ENCODE data around the gene FOXA3.

FOXA3 gene

DNA sequence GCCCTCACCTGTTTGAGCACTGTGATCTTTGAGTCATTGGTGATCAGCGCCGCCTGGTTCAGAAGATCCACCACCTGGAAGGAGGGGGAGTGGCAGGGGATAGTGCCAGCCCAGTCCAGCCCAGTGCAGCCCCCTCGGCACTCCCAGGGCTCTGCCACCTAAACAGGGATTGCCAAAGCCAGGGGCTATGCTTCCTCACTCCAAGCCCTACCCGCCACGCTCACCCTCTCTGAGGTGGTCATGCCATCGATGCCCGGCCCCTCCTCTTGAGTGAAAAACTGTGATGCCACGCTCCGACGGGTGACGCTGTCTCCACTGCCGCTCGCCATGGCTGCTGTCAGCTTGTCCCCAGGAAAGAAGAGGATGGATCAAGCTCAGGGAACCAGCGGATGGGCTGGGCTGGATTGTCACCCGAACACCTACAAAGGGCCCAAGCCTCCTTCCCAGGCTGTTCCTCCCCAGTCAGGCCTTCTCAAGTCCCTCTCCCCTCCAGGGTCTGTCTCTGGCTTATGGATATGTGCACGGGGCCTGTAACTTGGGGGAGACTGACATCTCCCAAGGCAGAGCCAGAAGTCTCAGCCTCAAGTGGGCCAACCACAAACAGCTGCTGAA is 9.9 kb upstream of the FOXA3 start:
- DNase-seq (ENCODE audit: insufficient read length, low spot score): no peak
- no peak for FAIRE-seq
- TF ChIP-seq, protein P1, sequence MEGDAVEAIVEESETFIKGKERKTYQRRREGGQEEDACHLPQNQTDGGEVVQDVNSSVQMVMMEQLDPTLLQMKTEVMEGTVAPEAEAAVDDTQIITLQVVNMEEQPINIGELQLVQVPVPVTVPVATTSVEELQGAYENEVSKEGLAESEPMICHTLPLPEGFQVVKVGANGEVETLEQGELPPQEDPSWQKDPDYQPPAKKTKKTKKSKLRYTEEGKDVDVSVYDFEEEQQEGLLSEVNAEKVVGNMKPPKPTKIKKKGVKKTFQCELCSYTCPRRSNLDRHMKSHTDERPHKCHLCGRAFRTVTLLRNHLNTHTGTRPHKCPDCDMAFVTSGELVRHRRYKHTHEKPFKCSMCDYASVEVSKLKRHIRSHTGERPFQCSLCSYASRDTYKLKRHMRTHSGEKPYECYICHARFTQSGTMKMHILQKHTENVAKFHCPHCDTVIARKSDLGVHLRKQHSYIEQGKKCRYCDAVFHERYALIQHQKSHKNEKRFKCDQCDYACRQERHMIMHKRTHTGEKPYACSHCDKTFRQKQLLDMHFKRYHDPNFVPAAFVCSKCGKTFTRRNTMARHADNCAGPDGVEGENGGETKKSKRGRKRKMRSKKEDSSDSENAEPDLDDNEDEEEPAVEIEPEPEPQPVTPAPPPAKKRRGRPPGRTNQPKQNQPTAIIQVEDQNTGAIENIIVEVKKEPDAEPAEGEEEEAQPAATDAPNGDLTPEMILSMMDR (IDR thresholded peaks at IDR 0.05; ENCODE audit: insufficient read depth, missing control alignments): no peak

DNA sequence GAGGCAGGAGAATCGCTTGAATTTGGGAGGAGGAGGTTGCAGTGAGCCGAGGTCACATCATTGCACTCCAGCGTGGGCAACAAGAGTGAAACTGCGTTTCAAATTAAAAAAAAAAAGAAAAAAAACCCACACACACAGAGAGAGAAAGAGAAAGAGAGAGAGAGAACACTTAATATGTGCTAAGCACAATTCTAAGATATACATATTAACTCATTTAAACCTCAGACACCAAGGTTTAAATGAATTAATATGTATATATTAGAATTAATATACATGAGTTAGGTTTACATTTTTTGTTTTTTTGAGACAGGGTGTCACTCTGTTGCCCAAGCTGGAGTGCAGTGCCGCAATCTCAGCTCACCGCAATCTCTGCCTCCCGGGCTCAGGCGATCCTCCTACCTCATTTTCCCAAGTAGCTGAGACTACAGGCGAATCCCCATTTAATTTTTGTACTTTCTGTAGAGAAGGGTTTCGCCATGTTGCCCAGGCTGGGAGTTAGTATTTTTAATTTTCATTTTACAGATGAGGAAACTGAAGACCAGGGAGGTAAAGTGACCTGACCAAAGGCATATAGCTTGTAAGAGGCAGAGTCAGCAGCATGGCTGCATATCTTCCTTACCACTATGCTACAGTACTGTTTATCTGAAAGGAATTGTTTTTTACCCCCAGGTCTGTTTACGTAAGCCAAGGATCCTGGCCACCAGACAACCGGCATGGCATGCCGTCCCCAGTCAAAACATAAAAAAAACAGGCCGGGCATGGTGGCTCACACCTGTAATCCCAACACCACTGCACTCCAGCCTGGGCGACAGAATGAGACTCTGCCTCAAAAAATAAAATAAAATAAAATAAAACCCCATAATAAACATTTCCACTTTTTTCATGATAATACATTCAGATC is 3.5 kb upstream of the FOXA3 start:
- TF ChIP-seq, protein P1 (IDR thresholded peaks at IDR 0.05; ENCODE audit: insufficient read depth, missing control alignments): no peak
- no peak for FAIRE-seq
- no peak for DNase-seq (ENCODE audit: insufficient read length, low spot score)

DNA sequence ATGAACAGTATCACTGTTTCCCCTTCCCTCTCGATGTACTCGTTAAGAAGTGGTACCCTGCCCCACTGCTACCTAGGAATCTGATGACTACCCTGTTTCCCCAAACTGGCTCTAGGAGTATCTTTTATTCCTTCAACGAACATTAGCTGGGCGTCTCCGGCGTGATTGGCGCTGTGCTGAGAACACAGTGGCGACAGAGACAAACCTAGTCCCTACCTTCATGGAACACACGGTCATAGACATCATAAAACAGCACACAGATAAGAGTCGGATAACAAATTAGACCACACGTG is 1.9 kb upstream of the FOXA3 start:
- FAIRE-seq (no peak), DNase-seq (ENCODE audit: insufficient read length, low spot score) (no peak)
- TF ChIP-seq, protein P1 (IDR thresholded peaks at IDR 0.05; ENCODE audit: insufficient read depth, missing control alignments): no peak

DNA sequence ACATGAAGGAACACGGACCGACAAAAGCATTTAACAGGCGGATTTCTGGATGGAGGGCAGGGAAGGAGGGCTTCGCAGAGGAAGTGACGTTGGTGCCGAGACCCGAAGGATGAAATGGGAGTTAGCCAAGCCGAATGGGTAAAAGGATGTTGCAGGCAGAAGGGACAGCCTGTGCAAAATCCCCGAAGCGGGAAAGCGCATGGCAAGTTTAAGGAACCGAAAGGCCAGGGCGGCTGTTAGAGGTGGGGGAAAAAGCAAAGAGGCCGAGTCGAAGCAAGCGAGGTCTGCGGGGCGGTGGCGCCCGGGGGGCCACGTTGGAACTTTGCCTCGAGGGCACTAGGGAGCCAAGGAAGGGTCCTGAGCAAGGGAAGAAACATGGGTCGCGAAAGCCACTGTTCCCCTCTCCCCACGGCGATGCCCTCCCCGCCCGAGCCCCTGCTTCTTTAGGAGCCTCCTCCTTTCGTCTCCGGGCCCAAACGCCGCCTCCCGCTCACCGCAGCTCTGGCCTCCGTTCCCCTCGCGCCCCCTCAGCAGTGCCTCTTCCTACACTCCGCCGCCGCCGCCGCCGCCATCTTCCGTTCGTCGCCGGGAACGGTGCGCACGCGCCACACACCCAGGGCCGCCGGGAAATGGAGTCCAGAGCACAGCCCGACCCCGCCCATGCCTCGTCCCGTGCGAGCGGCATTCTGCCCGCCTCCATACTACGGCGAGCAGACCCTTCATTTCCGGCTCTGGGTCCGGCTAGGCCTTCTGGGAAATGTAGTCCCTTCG is 1.4 kb upstream of the FOXA3 start, which contains the start of gene SYMPK:
Gene SYMPK, minus strand, starts transcription at position 584 of the 771 bp plus-strand sequence. CDS start 8,652 bp downstream, outside the sequence.
- TF ChIP-seq, protein P1 (IDR thresholded peaks at IDR 0.05; ENCODE audit: insufficient read depth, missing control alignments): no peak
- FAIRE-seq: no peak

DNA sequence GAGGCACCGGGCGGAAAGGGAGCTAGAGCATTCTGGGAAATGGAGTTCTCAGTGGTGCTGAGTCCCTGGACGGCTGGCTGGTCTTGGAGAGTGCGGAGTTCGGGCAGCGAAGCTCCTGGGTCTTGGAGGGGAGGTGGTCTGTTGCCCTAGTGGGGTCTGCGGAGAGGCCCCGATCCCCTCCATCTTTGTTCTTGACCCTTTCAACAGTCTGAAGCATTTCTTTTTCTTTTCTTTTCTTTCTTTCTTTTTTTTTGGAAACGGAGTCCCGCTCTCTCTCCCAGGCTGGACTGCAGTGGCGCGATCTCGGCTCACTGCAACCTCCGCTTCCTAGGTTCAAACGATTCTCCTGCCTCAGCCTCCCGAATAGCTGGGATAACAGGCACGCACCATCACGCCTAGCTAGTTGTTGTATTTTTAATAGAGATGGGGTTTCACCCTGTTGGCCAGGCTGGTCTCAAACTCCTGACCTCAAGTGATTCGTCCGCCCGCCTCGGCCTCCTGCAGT is 739 bp upstream of the FOXA3 start:
- TF ChIP-seq, protein P1 (IDR thresholded peaks at IDR 0.05; ENCODE audit: insufficient read depth, missing control alignments): no peak
- DNase-seq (ENCODE audit: insufficient read length, low spot score): no peak
- FAIRE-seq: no peak

More for the DNA sequence above, 1.4 kb upstream of the FOXA3 start, which contains the start of gene SYMPK:
- peak; percentile 94 for DNase-seq (ENCODE audit: insufficient read length, low spot score)

DNA sequence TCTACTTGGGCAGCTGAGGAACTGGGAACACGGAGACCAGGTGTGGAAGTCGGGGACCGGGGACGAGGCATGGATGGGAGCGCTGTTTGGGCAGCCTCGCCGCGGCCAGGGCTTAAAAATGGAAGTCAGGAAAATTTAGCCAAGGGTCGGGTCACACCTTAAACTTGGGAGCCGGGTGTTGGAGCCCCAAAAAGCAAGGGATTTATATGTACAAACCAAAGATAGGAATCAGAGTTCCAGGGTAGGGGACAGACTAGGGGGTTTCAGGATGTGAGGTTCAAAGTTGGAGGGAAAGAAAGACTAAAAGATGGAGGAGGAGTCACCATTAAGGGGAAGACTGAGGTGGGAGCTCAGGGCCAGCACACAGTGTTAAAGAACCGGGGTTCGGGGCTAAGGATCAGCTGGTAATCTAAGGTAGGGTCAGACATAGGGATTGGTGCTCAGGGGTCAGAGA is 530 bp downstream of the FOXA3 start:
- no peak for FAIRE-seq
- no peak for DNase-seq (ENCODE audit: insufficient read length, low spot score)
- TF ChIP-seq, protein P1 (IDR thresholded peaks at IDR 0.05; ENCODE audit: insufficient read depth, missing control alignments): no peak
